ENCODE measurements around the gene ATXN7L1. TPM values are rescaled to one million over a fixed set of nuclear protein-coding genes. Genes with fewer than 3 reads are reported as not detected.
"Not testable (repeated sequence)": the region's sequence is repeated elsewhere in the genome, so short reads cannot be mapped to it uniquely, and the experiment has no call there.

ATXN7L1 gene
- total and polyA plus RNA-seq, 3 experiments from 2014 or later, result 9.0 to 18.0 (median 9.7) TPM

DNA sequence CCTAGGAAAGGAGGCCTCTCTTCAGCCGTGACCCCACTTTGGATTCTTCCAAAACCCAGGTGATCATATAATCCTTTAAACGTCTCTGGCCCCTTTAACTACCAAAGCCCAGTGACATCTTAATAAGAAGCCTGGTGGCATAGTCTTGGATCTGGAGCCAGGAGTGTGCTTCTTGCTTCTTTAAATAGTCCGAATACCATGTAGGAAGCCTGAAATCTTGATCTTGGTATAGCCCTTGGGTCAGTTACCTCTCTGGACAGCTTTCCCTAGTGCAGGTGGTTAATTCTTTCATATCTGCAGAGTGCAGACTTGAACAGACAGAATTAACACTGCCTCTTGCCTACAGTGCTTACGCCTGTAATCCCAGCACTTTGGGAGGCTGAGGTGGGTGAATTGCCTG, 156.5 kb downstream of the ATXN7L1 start:
- H3K4me1 Mint-ChIP-seq, result no peaks in the 10 kb centered on the region
- H3K27ac Mint-ChIP-seq, result no peak overlapping the region
- ChIA-PET POLR2A (no interaction called here), CTCF (no interaction called here)
- no peak overlapping the region for H3K4me3 Mint-ChIP-seq
- no peak for DNase-seq
- peaks cover 0 to 4% (median 4%) of the 10 kb centered on the region in 3 donors for H3K36me3 Mint-ChIP-seq
- Histone ChIP-seq H3K9me3 (ENCODE audit: low read length) (no peaks in the 10 kb centered on the region), H3K27ac (ENCODE audit: low read depth, low read length) (no peak overlapping the region), H3K4me1 (ENCODE audit: insufficient read depth, low read length) (no peaks in the 10 kb centered on the region), H3K4me3 (ENCODE audit: low read length) (no peak overlapping the region), H3K27me3 (ENCODE audit: insufficient read depth, low read length, poor library complexity, severe bottlenecking) (no peaks in the 10 kb centered on the region), H3K36me3 (ENCODE audit: insufficient read depth, low read length) (no peaks in the 10 kb centered on the region)
- no peaks in the 10 kb centered on the region for H3K27me3 Mint-ChIP-seq
- H3K9me3 Mint-ChIP-seq, result no peaks in the 10 kb centered on the region

DNA sequence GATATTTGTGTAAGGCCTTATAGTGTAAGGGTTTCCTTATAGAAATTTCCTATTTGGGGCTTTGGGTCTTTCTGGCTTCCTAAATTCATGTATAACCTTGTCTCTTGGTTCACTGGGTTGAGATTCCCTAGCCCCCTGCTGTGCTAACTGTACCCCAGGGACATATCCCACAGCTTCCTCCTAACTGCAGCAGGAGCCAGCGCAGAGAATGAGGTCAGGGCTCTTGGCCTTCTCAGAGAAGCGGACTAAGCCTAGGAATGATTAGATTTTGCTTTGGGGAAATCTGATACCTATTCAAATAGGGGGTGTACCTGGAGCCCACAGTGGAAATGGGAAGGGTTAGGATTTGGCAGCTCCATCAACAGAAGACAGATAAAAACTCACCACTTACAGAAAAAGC, 157.0 kb downstream of the ATXN7L1 start:
- Histone ChIP-seq H3K4me3 (ENCODE audit: low read length) (no peak overlapping the region), H3K27ac (ENCODE audit: low read depth, low read length) (no peak overlapping the region), H3K36me3 (ENCODE audit: insufficient read depth, low read length) (no peaks in the 10 kb centered on the region), H3K4me1 (ENCODE audit: insufficient read depth, low read length) (no peaks in the 10 kb centered on the region), H3K9me3 (ENCODE audit: low read length) (no peaks in the 10 kb centered on the region), H3K27me3 (ENCODE audit: insufficient read depth, low read length, poor library complexity, severe bottlenecking) (no peaks in the 10 kb centered on the region)
- POLR2A ChIA-PET, result no interaction called here
- H3K4me1 Mint-ChIP-seq, result no peaks in the 10 kb centered on the region
- DNase-seq, result no peak
- peaks cover 0 to 2% (median 1%) of the 10 kb centered on the region in 3 donors for H3K36me3 Mint-ChIP-seq
- H3K9me3 Mint-ChIP-seq, result no peaks in the 10 kb centered on the region
- H3K4me3 Mint-ChIP-seq, result no peak overlapping the region
- no peaks in the 10 kb centered on the region for H3K27me3 Mint-ChIP-seq
- CTCF ChIA-PET, result no interaction called here
- H3K27ac Mint-ChIP-seq, result peak overlapping the region in 1 of 8 donors; percentile 91

DNA sequence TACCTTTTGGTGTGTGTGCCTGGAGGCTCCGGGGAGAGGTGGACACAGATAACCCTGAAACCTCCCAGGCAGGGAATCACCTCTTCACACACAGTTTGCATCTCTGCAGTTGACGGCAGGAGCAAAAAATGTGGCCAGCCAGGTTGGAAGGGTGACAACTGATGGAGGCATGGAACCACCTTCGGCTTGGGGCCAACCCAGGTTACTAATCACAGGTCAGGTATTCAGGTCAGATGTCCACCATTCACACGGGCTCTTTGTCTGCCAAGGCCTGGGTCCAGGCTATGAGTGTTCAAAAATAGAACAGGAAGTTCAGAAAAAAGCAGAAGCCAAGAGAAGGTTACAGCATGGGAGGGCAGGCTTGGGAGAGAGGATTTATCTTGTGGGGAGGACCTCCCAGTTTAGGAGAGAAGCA, 157.9 kb downstream of the ATXN7L1 start:
- Histone ChIP-seq H3K4me3 (ENCODE audit: low read length) (no peak overlapping the region), H3K4me1 (ENCODE audit: insufficient read depth, low read length) (no peaks in the 10 kb centered on the region), H3K9me3 (ENCODE audit: low read length) (no peaks in the 10 kb centered on the region), H3K36me3 (ENCODE audit: insufficient read depth, low read length) (no peaks in the 10 kb centered on the region), H3K27ac (ENCODE audit: low read depth, low read length) (no peak overlapping the region), H3K27me3 (ENCODE audit: insufficient read depth, low read length, poor library complexity, severe bottlenecking) (no peaks in the 10 kb centered on the region)
- Mint-ChIP-seq H3K9me3 (peaks cover 0 to 3% (median 0%) of the 10 kb centered on the region in 5 donors), H3K4me1 (no peaks in the 10 kb centered on the region), H3K27ac (peak overlapping the region in 1 of 8 donors; percentile 59), H3K4me3 (no peak overlapping the region), H3K36me3 (peaks cover 0 to 2% (median 0%) of the 10 kb centered on the region in 3 donors), H3K27me3 (no peaks in the 10 kb centered on the region)
- ChIA-PET CTCF (no interaction called here), POLR2A (no interaction called here)
- no peak for DNase-seq

DNA sequence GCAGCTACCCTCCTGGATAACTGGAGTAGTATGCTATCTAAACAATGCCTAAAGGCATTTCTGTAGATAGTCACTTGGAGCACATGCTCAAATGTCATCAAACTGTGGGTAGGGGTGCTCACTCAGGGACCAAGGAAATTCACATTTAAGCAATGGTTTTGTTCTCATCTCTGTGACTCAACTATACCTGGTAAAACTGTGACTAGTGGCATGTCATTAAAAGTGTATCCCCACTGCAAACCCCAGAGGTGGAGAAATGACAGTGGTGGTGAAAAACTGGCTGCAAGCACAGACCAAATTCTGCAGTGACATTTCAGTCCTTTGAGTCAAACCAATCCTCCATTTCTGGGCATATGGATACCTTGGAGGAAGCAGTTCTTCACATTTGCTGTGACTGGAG, 160.9 kb downstream of the ATXN7L1 start:
- Mint-ChIP-seq H3K4me1 (peaks cover 0 to 4% (median 0%) of the 10 kb centered on the region in 3 donors), H3K9me3 (peaks cover 11 to 26% (median 22%) of the 10 kb centered on the region in 5 donors), H3K4me3 (no peak overlapping the region), H3K36me3 (peaks cover 17 to 21% (median 18%) of the 10 kb centered on the region in 3 donors), H3K27ac (no peak overlapping the region), H3K27me3 (no peaks in the 10 kb centered on the region)
- DNase-seq, result no peak
- ChIA-PET CTCF (no interaction called here), POLR2A (interaction anchor here (0.6 kb wide), 1 partner anchor 313 kb away, joined by 5 read pairs; no protein-coding TSS in a partner anchor)
- H3K36me3 ChIP-seq (ENCODE audit: insufficient read depth, low read length), result no peaks in the 10 kb centered on the region
- no peaks in the 10 kb centered on the region for H3K27me3 ChIP-seq (ENCODE audit: insufficient read depth, low read length, poor library complexity, severe bottlenecking)
- H3K9me3 ChIP-seq (ENCODE audit: low read length), result peaks cover 12% of the 10 kb centered on the region
- no peaks in the 10 kb centered on the region for H3K4me1 ChIP-seq (ENCODE audit: insufficient read depth, low read length)
- H3K27ac ChIP-seq (ENCODE audit: low read depth, low read length), result no peak overlapping the region
- H3K4me3 ChIP-seq (ENCODE audit: low read length), result no peak overlapping the region

DNA sequence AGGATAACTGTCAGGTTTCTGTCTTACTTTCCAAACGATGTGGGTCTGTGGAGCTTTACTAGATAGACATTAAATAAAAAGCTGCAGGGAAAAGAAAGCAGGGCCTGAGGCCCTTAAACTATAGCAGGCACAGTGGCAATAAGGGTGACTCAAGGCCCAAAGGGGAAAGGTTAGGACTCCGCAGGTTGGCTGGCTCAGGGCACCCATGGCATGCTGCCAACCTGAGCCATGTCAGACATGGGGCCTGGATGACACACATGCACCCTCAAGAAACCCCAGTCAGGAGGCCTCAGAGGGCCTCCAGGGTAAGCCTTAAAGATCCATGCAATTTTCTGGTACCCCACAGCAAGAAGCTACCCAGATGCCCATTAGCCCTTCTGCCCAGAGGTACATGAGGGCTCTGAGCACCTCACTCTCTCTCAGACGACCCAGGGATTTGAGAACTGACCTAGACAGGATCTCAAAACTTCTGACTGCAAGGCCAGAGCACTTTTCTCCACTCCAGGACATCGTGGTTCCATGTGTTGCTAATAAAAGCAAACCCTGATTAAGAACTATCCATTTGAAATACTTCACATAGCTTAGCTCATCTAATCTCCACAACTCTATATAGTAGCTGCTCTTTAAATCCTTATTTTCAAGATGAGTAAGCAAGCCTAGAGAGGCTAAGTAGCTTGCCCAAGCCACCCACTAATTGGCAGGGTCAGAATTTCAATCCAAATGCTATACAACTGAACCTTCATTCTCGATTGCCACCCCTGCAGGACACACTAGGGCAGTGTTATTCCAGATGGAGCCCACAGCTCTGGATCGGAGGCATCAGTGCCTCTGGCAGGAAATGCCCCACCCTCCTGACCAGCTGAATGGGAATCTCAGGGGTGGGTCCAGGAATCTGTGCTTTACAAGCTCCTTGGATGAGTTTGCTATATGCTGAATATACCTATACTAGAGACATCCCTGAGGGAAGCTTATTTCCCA, 162.6 kb downstream of the ATXN7L1 start:
- POLR2A ChIA-PET, result no interaction called here
- Mint-ChIP-seq H3K4me1 (peaks cover 0 to 4% (median 2%) of the 10 kb centered on the region in 3 donors), H3K9me3 (peaks cover 12 to 29% (median 26%) of the 10 kb centered on the region in 5 donors), H3K4me3 (no peak overlapping the region), H3K27me3 (no peaks in the 10 kb centered on the region), H3K36me3 (peaks cover 20 to 26% (median 22%) of the 10 kb centered on the region in 3 donors), H3K27ac (peak overlapping the region in 1 of 8 donors; percentile 14)
- Histone ChIP-seq H3K9me3 (ENCODE audit: low read length) (peaks cover 12% of the 10 kb centered on the region), H3K27ac (ENCODE audit: low read depth, low read length) (no peak overlapping the region), H3K27me3 (ENCODE audit: insufficient read depth, low read length, poor library complexity, severe bottlenecking) (no peaks in the 10 kb centered on the region), H3K4me3 (ENCODE audit: low read length) (no peak overlapping the region), H3K4me1 (ENCODE audit: insufficient read depth, low read length) (no peaks in the 10 kb centered on the region), H3K36me3 (ENCODE audit: insufficient read depth, low read length) (no peaks in the 10 kb centered on the region)
- no peak for DNase-seq
- CTCF ChIA-PET, result interaction anchor here (1.1 to 2.1 kb wide), 2 partner anchors 47 to 57 kb away, joined by 4 to 8 read pairs; no protein-coding TSS in a partner anchor

DNA sequence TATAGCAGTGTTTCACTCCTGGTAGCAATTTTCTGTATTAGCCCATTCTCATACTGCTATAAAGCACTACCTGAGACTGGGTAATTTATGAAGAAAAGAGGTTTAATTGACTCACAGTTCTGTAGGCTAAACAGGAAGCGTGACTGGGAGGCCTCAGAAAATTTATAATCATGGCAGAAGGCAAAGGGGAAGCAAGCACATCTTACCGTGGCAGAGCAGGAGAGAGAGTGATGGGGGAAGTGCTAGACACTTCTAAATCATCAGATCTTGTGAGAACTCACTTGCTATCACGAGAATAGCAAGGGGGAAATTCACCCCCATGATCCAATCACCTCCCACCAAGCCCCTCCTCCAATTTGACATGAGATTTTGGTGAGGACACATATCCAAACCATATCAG, 163.5 kb downstream of the ATXN7L1 start:
- Mint-ChIP-seq H3K4me3 (no peak overlapping the region), H3K4me1 (peaks cover 6 to 11% (median 9%) of the 10 kb centered on the region in 3 donors), H3K27ac (peak overlapping the region in 2 of 8 donors; percentile 18 to 76), H3K27me3 (no peaks in the 10 kb centered on the region), H3K9me3 (peaks cover 12 to 29% (median 26%) of the 10 kb centered on the region in 5 donors), H3K36me3 (peaks cover 20 to 26% (median 22%) of the 10 kb centered on the region in 3 donors)
- no peak for DNase-seq
- ChIA-PET POLR2A (no interaction called here), CTCF (interaction anchor here (2.1 kb wide), 1 partner anchor 56 kb away, joined by 8 read pairs; no protein-coding TSS in a partner anchor)
- H3K36me3 ChIP-seq (ENCODE audit: insufficient read depth, low read length), result no peaks in the 10 kb centered on the region
- H3K27me3 ChIP-seq (ENCODE audit: insufficient read depth, low read length, poor library complexity, severe bottlenecking), result no peaks in the 10 kb centered on the region
- no peak overlapping the region for H3K4me3 ChIP-seq (ENCODE audit: low read length)
- H3K4me1 ChIP-seq (ENCODE audit: insufficient read depth, low read length), result peaks cover 9% of the 10 kb centered on the region
- H3K27ac ChIP-seq (ENCODE audit: low read depth, low read length), result no peak overlapping the region
- peaks cover 12% of the 10 kb centered on the region for H3K9me3 ChIP-seq (ENCODE audit: low read length)

DNA sequence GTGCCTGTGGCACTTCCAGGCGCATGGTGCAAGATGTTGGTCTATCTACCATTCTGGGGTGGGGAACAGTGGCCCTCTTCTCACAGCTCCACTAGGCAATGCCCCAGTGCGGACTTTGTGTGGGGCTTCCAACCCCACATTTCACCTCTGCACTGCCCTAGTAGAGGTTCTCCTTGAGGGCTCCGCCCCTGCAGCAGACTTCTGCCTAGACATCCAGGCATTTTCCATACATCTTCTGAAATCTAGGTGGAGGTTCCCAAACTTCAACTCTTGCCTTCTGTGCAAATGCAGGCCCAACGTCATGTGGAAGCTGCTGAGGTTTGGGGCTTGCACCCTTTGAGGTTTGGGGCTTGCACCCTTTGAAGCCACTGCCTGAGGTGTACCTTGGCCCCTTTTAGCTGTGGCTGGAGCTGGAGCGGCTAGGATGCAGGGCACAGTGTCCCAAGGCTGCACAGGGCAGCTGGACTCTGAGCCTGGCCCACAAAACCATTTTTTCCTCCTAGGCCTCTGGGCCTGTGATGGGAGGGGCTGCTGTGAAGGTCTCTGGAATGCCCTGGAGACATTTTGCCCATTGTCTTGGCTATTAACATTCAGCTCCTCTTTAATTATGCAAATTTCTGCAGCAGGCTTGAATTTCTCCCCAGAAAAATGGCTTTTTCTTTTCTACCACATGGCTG, 164.5 kb downstream of the ATXN7L1 start:
- H3K4me1 ChIP-seq (ENCODE audit: insufficient read depth, low read length), result peaks cover 16% of the 10 kb centered on the region
- H3K9me3 Mint-ChIP-seq, result peaks cover 12 to 29% (median 26%) of the 10 kb centered on the region in 5 donors
- peaks cover 20 to 26% (median 22%) of the 10 kb centered on the region in 3 donors for H3K36me3 Mint-ChIP-seq
- no peak for DNase-seq
- H3K4me3 ChIP-seq (ENCODE audit: low read length), result no peak overlapping the region
- no peak overlapping the region for H3K27ac ChIP-seq (ENCODE audit: low read depth, low read length)
- ChIA-PET POLR2A (no interaction called here), CTCF (no interaction called here)
- peaks cover 16 to 21% (median 19%) of the 10 kb centered on the region in 3 donors for H3K4me1 Mint-ChIP-seq
- peak overlapping the region in 1 of 8 donors; percentile 41 for H3K27ac Mint-ChIP-seq
- peaks cover 12% of the 10 kb centered on the region for H3K9me3 ChIP-seq (ENCODE audit: low read length)
- no peaks in the 10 kb centered on the region for H3K36me3 ChIP-seq (ENCODE audit: insufficient read depth, low read length)
- H3K4me3 Mint-ChIP-seq, result no peak overlapping the region
- no peaks in the 10 kb centered on the region for H3K27me3 ChIP-seq (ENCODE audit: insufficient read depth, low read length, poor library complexity, severe bottlenecking)
- H3K27me3 Mint-ChIP-seq, result no peaks in the 10 kb centered on the region

DNA sequence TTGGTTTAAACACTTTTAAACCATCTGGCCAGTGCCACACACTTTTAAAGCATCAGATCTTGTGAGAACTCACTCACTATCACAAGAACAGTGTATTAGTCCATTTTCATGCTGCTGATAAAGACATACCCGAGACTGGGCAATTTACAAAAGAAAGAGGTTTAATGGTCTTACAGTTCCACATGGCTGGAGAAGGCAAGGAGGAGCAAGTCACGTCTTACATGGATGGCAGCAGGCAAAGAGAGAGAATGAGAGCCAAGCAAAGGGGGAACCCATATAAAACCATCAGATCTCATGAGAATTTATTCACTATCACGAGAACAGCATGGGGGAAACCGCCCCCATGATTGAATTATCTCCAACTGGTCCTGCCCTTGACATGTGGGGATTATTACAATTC, 165.7 kb downstream of the ATXN7L1 start:
- H3K4me1 ChIP-seq (ENCODE audit: insufficient read depth, low read length), result peaks cover 16% of the 10 kb centered on the region
- H3K36me3 ChIP-seq (ENCODE audit: insufficient read depth, low read length); H3K27ac Mint-ChIP-seq; H3K4me3 ChIP-seq (ENCODE audit: low read length); DNase-seq; H3K4me3 Mint-ChIP-seq; H3K27ac ChIP-seq (ENCODE audit: low read depth, low read length); POLR2A ChIA-PET; H3K27me3 ChIP-seq (ENCODE audit: insufficient read depth, low read length, poor library complexity, severe bottlenecking); CTCF ChIA-PET; H3K27me3 Mint-ChIP-seq: not testable (repeated sequence)
- Mint-ChIP-seq H3K9me3 (peaks cover 12 to 29% (median 26%) of the 10 kb centered on the region in 5 donors), H3K4me1 (peaks cover 17 to 22% (median 20%) of the 10 kb centered on the region in 3 donors), H3K36me3 (peaks cover 20 to 26% (median 22%) of the 10 kb centered on the region in 3 donors)
- peaks cover 12% of the 10 kb centered on the region for H3K9me3 ChIP-seq (ENCODE audit: low read length)
